T-cell (primary cell): ENCODE measurements around the gene TMEM35A. TPM values are rescaled to one million over a fixed set of nuclear protein-coding genes. Genes with fewer than 3 reads are reported as not detected.

ENCODE experiments used
- ATAC-seq, 4 experiments: fragments of 200-7000 bp in 3 of 4; fragments of 150-1000 bp in 1 of 4; cut with Tn5 transposase; replicated peaks in 1 of 4; 1 replicate in 3 of 4; 2 replicates in 1 of 4; pipeline ENCODE4 v1.10.0; 2021; ENCODE audit warnings: moderate library complexity in 3 of 4, mild to moderate bottlenecking in 2 of 4, moderate number of reproducible peaks in 1 of 4
- CTCF ChIA-PET, 2 donors: fragments of 300-600 bp; sonication (Branson Sonifier 250); formaldehyde crosslinking; loops; one replicate each; lab custom pipeline; 2022; ENCODE audit warnings: antibody characterized with exemption in 2 of 2; lab: Charles Lee
- POLR2A ChIA-PET, 2 donors: fragments of 300-600 bp; sonication (Branson Sonifier 250); formaldehyde crosslinking; loops; one replicate each; lab custom pipeline; 2022; ENCODE audit warnings: antibody characterized with exemption in 2 of 2; lab: Charles Lee
- DNase-seq, 35 experiments: peaks; one replicate each; pipeline versions ENCODE4 v3.0.0 to v3.0.0-alpha.2; 2013 to 2023
- H3K27ac ChIP-seq: one replicate; pipeline ENCODE4 v1.5.1; 2013; ENCODE audit warnings: low read length
- H3K27me3 ChIP-seq, 2 experiments: replicated peaks in 1 of 2; 1 replicate in 1 of 2; 2 replicates in 1 of 2; pipeline versions ENCODE4 v1.6.1 to v1.7.0; 2013; ENCODE audit warnings: low read length in 1 of 2, mixed read lengths in 1 of 2; ENCODE audit not compliant: control insufficient read depth in 2 of 2, insufficient read depth in 2 of 2; ENCODE audit errors: extremely low read depth in 1 of 2
- H3K36me3 ChIP-seq, 2 donors: 1 replicate in 1 of 2; 2 replicates in 1 of 2; pipeline versions ENCODE4 v1.6.1 to v1.7.0; 2013; ENCODE audit warnings: low read length in 1 of 2; ENCODE audit not compliant: control insufficient read depth in 2 of 2, insufficient read depth in 1 of 2; ENCODE audit errors: extremely low read depth in 1 of 2
- H3K4me1 ChIP-seq, 2 experiments: 1 replicate in 1 of 2; 2 replicates in 1 of 2; pipeline versions ENCODE4 v1.6.1 to v1.7.0; 2013; ENCODE audit warnings: low read length in 2 of 2, mixed read lengths in 1 of 2; ENCODE audit not compliant: insufficient read depth in 2 of 2, control insufficient read depth in 1 of 2; ENCODE audit errors: extremely low read depth in 1 of 2
- H3K4me3 ChIP-seq, 2 donors: 1 replicate in 1 of 2; 2 replicates in 1 of 2; pipeline versions ENCODE4 v1.5.1 to v1.7.0; 2013; ENCODE audit warnings: mild to moderate bottlenecking in 2 of 2, low read length in 1 of 2, moderate library complexity in 1 of 2; ENCODE audit not compliant: control insufficient read depth in 1 of 2; ENCODE audit errors: extremely low read depth in 1 of 2
- H3K9me3 ChIP-seq: 2 replicates; pipeline ENCODE4 v1.7.0; 2013
- H3K27ac Mint-ChIP-seq, 2 donors: one replicate each; pipeline ENCODE4 v1.8.0; 2020 to 2021; ENCODE audit warnings: mild to moderate bottlenecking in 2 of 2, mixed read lengths in 2 of 2
- H3K27me3 Mint-ChIP-seq, 2 donors: one replicate each; pipeline ENCODE4 v1.8.0; 2021 to 2022; ENCODE audit warnings: mixed read lengths in 2 of 2
- H3K36me3 Mint-ChIP-seq: one replicate; pipeline ENCODE4 v1.8.0; 2021; ENCODE audit warnings: mixed read lengths
- H3K4me1 Mint-ChIP-seq, 3 donors: one replicate each; pipeline ENCODE4 v1.8.0; 2020 to 2022; ENCODE audit warnings: mixed read lengths in 3 of 3, mild to moderate bottlenecking in 1 of 3
- H3K4me3 Mint-ChIP-seq, 3 donors: one replicate each; pipeline ENCODE4 v1.8.0; 2020 to 2022; ENCODE audit warnings: mild to moderate bottlenecking in 3 of 3, mixed read lengths in 3 of 3, moderate library complexity in 3 of 3
- H3K9me3 Mint-ChIP-seq, 3 donors: one replicate each; pipeline ENCODE4 v1.8.0; 2020 to 2022; ENCODE audit warnings: mixed read lengths in 3 of 3
- WGBS: methylation state at CpG from one replicate; pipeline ENCODE4 v1.1.5; 2013; ENCODE audit warnings: missing lambda C conversion rate; ENCODE audit not compliant: insufficient coverage; 5-methylcytosine and 5-hydroxymethylcytosine counted together
- total RNA-seq, 35 experiments: library from RNA in 6 of 35; stranded (reverse) in 6 of 35; fragments of 120-200 nt in 1 of 35; gene quantifications; one replicate each; pipeline versions ENCODE4 v1.2.1 to v1.2.4 and lab custom pipeline; 2013 to 2026

TMEM35A gene
- total RNA-seq: not detected
- total RNA-seq (2013): not detected
- 0 to 0.07 (median 0) reads per million in 29 experiments for total RNA-seq (lab: John Stamatoyannopoulos, UW)

DNA sequence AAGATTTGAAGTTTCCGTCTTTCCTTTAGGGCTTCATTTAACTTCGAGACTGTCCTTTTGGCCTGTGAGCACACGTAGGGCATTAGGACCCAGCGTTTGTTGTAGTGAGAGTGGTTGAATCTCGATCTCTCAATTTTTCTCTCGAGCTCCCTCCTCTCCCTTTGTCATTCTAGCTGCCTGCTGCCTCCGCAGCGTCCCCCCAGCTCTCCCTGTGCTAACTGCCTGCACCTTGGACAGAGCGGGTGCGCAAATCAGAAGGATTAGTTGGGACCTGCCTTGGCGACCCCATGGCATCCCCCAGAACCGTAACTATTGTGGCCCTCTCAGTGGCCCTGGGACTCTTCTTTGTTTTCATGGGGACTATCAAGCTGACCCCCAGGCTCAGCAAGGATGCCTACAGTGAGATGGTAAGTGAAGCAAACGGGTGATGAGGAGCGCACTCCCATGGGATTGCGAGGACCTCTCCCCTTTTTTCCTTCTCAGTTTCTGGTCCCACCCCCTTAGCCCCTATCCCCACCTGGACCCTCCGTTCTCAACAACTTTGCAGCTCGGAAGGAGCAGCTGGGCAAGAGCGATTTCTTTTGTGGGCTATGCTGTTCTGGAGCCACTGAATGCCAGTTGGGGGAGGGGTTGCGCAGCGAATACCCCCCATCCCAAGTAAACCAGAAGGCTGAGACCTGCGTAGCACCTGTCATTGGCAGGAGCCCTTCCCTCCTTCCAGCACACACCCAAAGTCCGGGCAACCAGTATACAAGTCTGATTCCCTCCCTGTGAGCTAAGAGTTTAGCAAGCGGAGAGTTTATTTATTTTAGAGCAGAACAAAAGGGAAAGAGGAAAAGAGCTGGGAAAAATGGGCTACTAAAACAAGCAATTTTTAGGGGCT lies at the start of gene TMEM35A:
Gene TMEM35A, plus strand, starts transcription at position 164 of the 883 bp plus-strand sequence. Its CDS starts 124 bp downstream, at position 288.
- Mint-ChIP-seq H3K9me3 (no peaks in the 10 kb centered on the region), H3K27ac (no peak within 1 kb of the TSS), H3K4me1 (peaks cover 0 to 6% (median 5%) of the 10 kb centered on the region in 3 donors), H3K27me3 (peaks cover 17 to 29% of the 10 kb centered on the region in 2 donors), H3K4me3 (peak within 1 kb of the TSS in 1 of 3 donors; percentile 23), H3K36me3 (no peaks in the 10 kb centered on the region)
- 27% methylated on average over 3 of the region's 23 CpGs for WGBS
- no peak for DNase-seq
- Histone ChIP-seq H3K27ac (no peak within 1 kb of the TSS), H3K4me1 (no peaks in the 10 kb centered on the region), H3K36me3 (no peaks in the 10 kb centered on the region), H3K4me3 (no peak within 1 kb of the TSS), H3K27me3 (peaks cover 0 to 16% of the 10 kb centered on the region in 2 experiments), H3K9me3 (no peaks in the 10 kb centered on the region)
- ChIA-PET CTCF (no interaction called here), POLR2A (no interaction called here)
- ATAC-seq: peak in 1 of 4 experiments; percentile 35

DNA sequence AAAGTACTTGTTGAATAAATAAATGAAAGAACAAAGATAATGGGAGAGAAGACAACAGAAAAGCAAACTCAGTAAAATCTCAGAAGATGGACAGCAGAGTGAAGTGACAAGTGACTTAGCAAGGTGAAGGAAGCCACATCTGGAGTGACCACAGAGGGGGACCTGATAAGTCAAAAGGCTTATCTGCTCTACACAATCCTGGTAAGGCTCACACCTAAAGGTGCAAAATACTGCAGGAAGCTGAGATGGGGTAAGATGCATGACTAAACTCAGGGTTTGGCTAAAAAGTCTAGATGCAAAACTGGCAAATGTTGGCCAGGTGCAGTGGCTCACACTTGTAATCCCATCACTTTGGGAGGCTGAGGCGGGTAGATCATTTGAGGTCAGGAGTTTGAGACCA lies 49.0 kb upstream of the TMEM35A start:
- no peak for DNase-seq
- WGBS: no CpG with 5 or more reads among the region's 1 CpG
- ATAC-seq: no peak
- no peaks in the 10 kb centered on the region for H3K27me3 ChIP-seq
- Mint-ChIP-seq H3K27ac (no peak overlapping the region), H3K27me3 (no peaks in the 10 kb centered on the region), H3K36me3 (peaks cover 33% of the 10 kb centered on the region), H3K4me1 (peaks cover 0 to 13% (median 3%) of the 10 kb centered on the region in 3 donors), H3K9me3 (no peaks in the 10 kb centered on the region), H3K4me3 (no peak overlapping the region)
- no peak overlapping the region for H3K4me3 ChIP-seq
- H3K9me3 ChIP-seq: no peaks in the 10 kb centered on the region
- ChIA-PET CTCF (no interaction called here), POLR2A (no interaction called here)
- no peaks in the 10 kb centered on the region for H3K4me1 ChIP-seq
- no peak overlapping the region for H3K27ac ChIP-seq
- peaks cover under 1 to 32% of the 10 kb centered on the region in 2 donors for H3K36me3 ChIP-seq

- POLR2A ChIA-PET: interaction anchor here in 1 of 2 donors (0.6 kb wide), 1 partner anchor 36 kb away, joined by 4 read pairs; no protein-coding TSS in a partner anchor
- ATAC-seq: no peak
- Histone ChIP-seq H3K9me3 (no peaks in the 10 kb centered on the region), H3K4me3 (no peak overlapping the region), H3K27ac (no peak overlapping the region), H3K27me3 (no peaks in the 10 kb centered on the region), H3K36me3 (peaks cover 10 to 39% of the 10 kb centered on the region in 2 donors), H3K4me1 (no peaks in the 10 kb centered on the region)
- H3K36me3 Mint-ChIP-seq: peaks cover 28% of the 10 kb centered on the region
- no peak for DNase-seq
- no peak overlapping the region for H3K4me3 Mint-ChIP-seq
- H3K4me1 Mint-ChIP-seq: peaks cover 0 to 7% (median 0%) of the 10 kb centered on the region in 3 donors
- H3K9me3 Mint-ChIP-seq: no peaks in the 10 kb centered on the region
- no peak overlapping the region for H3K27ac Mint-ChIP-seq
- CTCF ChIA-PET: no interaction called here
- H3K27me3 Mint-ChIP-seq: no peaks in the 10 kb centered on the region
These were observed 41.4 kb upstream of the TMEM35A start for GRCh38 chrX:101037231-101037630.

- Histone ChIP-seq H3K27ac (no peak overlapping the region), H3K4me3 (no peak overlapping the region), H3K27me3 (no peaks in the 10 kb centered on the region), H3K9me3 (no peaks in the 10 kb centered on the region), H3K36me3 (peaks cover 5 to 41% of the 10 kb centered on the region in 2 donors), H3K4me1 (no peaks in the 10 kb centered on the region)
- Mint-ChIP-seq H3K27me3 (no peaks in the 10 kb centered on the region), H3K4me1 (peaks cover 0 to 15% (median 2%) of the 10 kb centered on the region in 3 donors), H3K36me3 (peaks cover 29% of the 10 kb centered on the region), H3K27ac (no peak overlapping the region), H3K9me3 (no peaks in the 10 kb centered on the region), H3K4me3 (no peak overlapping the region)
- no CpG with 5 or more reads among the region's 4 CpGs for WGBS
- ATAC-seq (no peak), DNase-seq (no peak)
- ChIA-PET POLR2A (no interaction called here), CTCF (interaction anchor here in 1 of 2 donors (0.7 kb wide), 1 partner anchor 8 kb away, joined by 4 read pairs; no protein-coding TSS in a partner anchor)
These were observed 38.5 kb upstream of the TMEM35A start for GRCh38 chrX:101040197-101040596.

GRCh38 chrX:101051153-101051548 lies 27.5 kb upstream of the TMEM35A start:
- Histone ChIP-seq H3K9me3 (no peaks in the 10 kb centered on the region), H3K4me3 (peak overlapping the region; percentile 80 to 83), H3K27me3 (no peaks in the 10 kb centered on the region), H3K4me1 (peaks cover 4 to 21% of the 10 kb centered on the region in 2 experiments), H3K36me3 (peaks cover 0 to 2% of the 10 kb centered on the region in 2 donors), H3K27ac (peak overlapping the region; percentile 95)
- CTCF ChIA-PET: no interaction called here
- DNase-seq: peak in 2 of 35 experiments; percentile 2 to 4
- Mint-ChIP-seq H3K36me3 (peaks cover 13% of the 10 kb centered on the region), H3K4me3 (peak overlapping the region; percentile 89 to 90 (median 89)), H3K27ac (peak overlapping the region; percentile 96 to 98), H3K9me3 (no peaks in the 10 kb centered on the region), H3K27me3 (no peaks in the 10 kb centered on the region), H3K4me1 (peaks cover 25 to 37% (median 34%) of the 10 kb centered on the region in 3 donors)
- 0% methylated on average over 1 of the region's 5 CpGs for WGBS
- POLR2A ChIA-PET: no interaction called here
- ATAC-seq: no peak

- CTCF ChIA-PET: no interaction called here
- peak; percentile 87 to 90 (median 88) for ATAC-seq
- peak; percentile 64 to 87 (median 78) for DNase-seq
- H3K27ac ChIP-seq: peak within 1 kb of the TSS; percentile 95
- Mint-ChIP-seq H3K9me3 (no peaks in the 10 kb centered on the region), H3K4me1 (peaks cover 25 to 37% (median 34%) of the 10 kb centered on the region in 3 donors), H3K27me3 (peaks cover 0 to 2% of the 10 kb centered on the region in 2 donors), H3K27ac (peak within 1 kb of the TSS; percentile 96 to 98), H3K4me3 (peak within 1 kb of the TSS; percentile 89 to 90 (median 89)), H3K36me3 (peaks cover 13% of the 10 kb centered on the region)
- no peaks in the 10 kb centered on the region for H3K9me3 ChIP-seq
- H3K36me3 ChIP-seq: peaks cover 0 to 2% of the 10 kb centered on the region in 2 donors
- POLR2A ChIA-PET: no interaction called here
- H3K4me3 ChIP-seq: peak within 1 kb of the TSS; percentile 80 to 83
- no peaks in the 10 kb centered on the region for H3K27me3 ChIP-seq
- WGBS: no CpG with 5 or more reads among the region's 43 CpGs
- peaks cover 4 to 21% of the 10 kb centered on the region in 2 experiments for H3K4me1 ChIP-seq
These were observed 27.0 kb upstream of the TMEM35A start, which contains the start of gene TRMT2B for GRCh38 chrX:101051549-101052302. TRMT2B (minus strand) TSS chrX:101052111; CDS start chrX:101042289, 9,822 bp downstream.
